K562 (cell line): ENCODE data around the gene ATP13A4. TPM values are rescaled to one million over a fixed set of nuclear protein-coding genes. Genes with fewer than 3 reads are reported as not detected.

Source experiments
- ATAC-seq: fragments of 200-7000 bp; cut with Tn5 transposase; 3 replicates; pipeline ENCODE4 v1.9.1; 2020; ENCODE audit warnings: moderate library complexity
- BruUV-seq: library from RNA; stranded (reverse); fragments of 400-500 nt; replicated peaks from 2 replicates; lab custom pipeline; 2021; lab: Mats Ljungman, UMichigan
- CTCF ChIA-PET: fragments of 300-600 bp; formaldehyde crosslinking; extraction: SDS; loops from one replicate; lab custom pipeline; 2021; ENCODE audit warnings: low intra/inter-chr PET ratio; lab: Yijun Ruan, JAX
- POLR2A ChIA-PET: fragments of 300-600, 350-650 bp; sonication (Branson Sonifier 250); formaldehyde crosslinking; extraction: SDS; loops from one replicate; lab custom pipeline; 2021; ENCODE audit warnings: antibody characterized with exemption, inconsistent platforms; lab: Yijun Ruan, JAX
- DNase-seq, 4 experiments: peaks; one replicate each; pipeline versions ENCODE4 v3.0.0 to v3.0.0-alpha.2; 2011 to 2018; ENCODE audit warnings: low spot score in 3 of 4, mixed read lengths in 3 of 4; ENCODE audit errors: extremely low read depth in 1 of 4
- FAIRE-seq: peaks from 2 replicates; lab custom pipeline; 2011; peaks lifted over from hg19 to GRCh38; lab: Jason Lieb, UNC
- H2AFZ ChIP-seq: 2 replicates; pipeline ENCODE4 v1.6.0; 2011; ENCODE audit warnings: low read depth, low read length, control low read depth, inconsistent platforms
- H3K27ac ChIP-seq: fragments of 200-600 bp; 3 replicates; pipeline ENCODE4 v1.8.0; 2011; ENCODE audit warnings: low read depth, mild to moderate bottlenecking, control low read depth, inconsistent platforms, low read length, moderate library complexity, mixed read lengths; ENCODE audit errors: extremely low read depth
- H3K27me3 ChIP-seq, 2 experiments: fragments of 300-600 bp in 1 of 2; 2 replicates in 1 of 2; 3 replicates in 1 of 2; pipeline versions ENCODE4 v1.6.0 to v1.8.0; 2011; ENCODE audit warnings: inconsistent platforms in 2 of 2, low read length in 2 of 2, mild to moderate bottlenecking in 1 of 2, mixed read lengths in 1 of 2, moderate library complexity in 1 of 2; ENCODE audit not compliant: control insufficient read depth in 2 of 2, insufficient read depth in 2 of 2
- H3K36me3 ChIP-seq: fragments of 300-600 bp; 3 replicates; pipeline ENCODE4 v1.8.0; 2011; ENCODE audit warnings: mild to moderate bottlenecking, low read length, inconsistent platforms; ENCODE audit not compliant: control insufficient read depth, insufficient read depth
- H3K4me1 ChIP-seq, 2 experiments: fragments of 200-600 bp in 1 of 2; replicated peaks in 1 of 2; 2 replicates in 1 of 2; 3 replicates in 1 of 2; pipeline versions ENCODE4 v1.5.1 to v1.8.0; 2011; ENCODE audit warnings: inconsistent platforms in 2 of 2, low read length in 2 of 2, mild to moderate bottlenecking in 1 of 2, mixed read lengths in 1 of 2, moderate library complexity in 1 of 2; ENCODE audit not compliant: control insufficient read depth in 2 of 2, insufficient read depth in 2 of 2
- H3K4me2 ChIP-seq: 2 replicates; pipeline ENCODE4 v1.6.1; 2011; ENCODE audit warnings: low read length, control low read depth, inconsistent platforms, mixed read lengths; ENCODE audit not compliant: insufficient read depth
- H3K4me3 ChIP-seq: fragments of 200-600 bp; sonication (generic), shearing (Covaris generic); 2 replicates; pipeline ENCODE4 v1.5.1; 2016; ENCODE audit warnings: control low read depth, inconsistent platforms
- H3K79me2 ChIP-seq: fragments of 200-600 bp; 3 replicates; pipeline ENCODE4 v1.8.0; 2011; ENCODE audit warnings: low read length, inconsistent platforms; ENCODE audit not compliant: control insufficient read depth, insufficient read depth
- H3K9ac ChIP-seq, 2 experiments: 2 replicates each; pipeline versions ENCODE4 v1.6.0 to v1.6.1; 2011; ENCODE audit warnings: low read depth in 2 of 2, low read length in 2 of 2, control low read depth in 1 of 2, inconsistent platforms in 1 of 2, mild to moderate bottlenecking in 1 of 2, mixed read lengths in 1 of 2; ENCODE audit not compliant: insufficient read depth in 1 of 2
- H3K9me1 ChIP-seq: one replicate; pipeline ENCODE4 v1.6.0; 2011; ENCODE audit warnings: inconsistent platforms, mild to moderate bottlenecking, low read length, moderate library complexity; ENCODE audit not compliant: control insufficient read depth, insufficient read depth
- H3K9me3 ChIP-seq: replicated peaks from 2 replicates; pipeline ENCODE4 v1.5.1; 2011; ENCODE audit warnings: low read depth, low read length, inconsistent platforms; ENCODE audit not compliant: control insufficient read depth, insufficient read depth
- H4K20me1 ChIP-seq: replicated peaks from 2 replicates; pipeline ENCODE4 v1.6.1; 2011; ENCODE audit warnings: low read length, inconsistent platforms, mixed read lengths; ENCODE audit not compliant: control insufficient read depth, insufficient read depth
- ATF2 ChIP-seq: sonication (generic); formaldehyde crosslinking; IDR thresholded peaks from 2 replicates; pipeline ENCODE4 v1.8.1; 2022; ENCODE audit warnings: missing genetic modification reagents
- KDM5B ChIP-seq: fragments of 200-600 bp; sonication (generic); IDR thresholded peaks from 2 replicates; pipeline ENCODE4 v1.6.1; 2012; ENCODE audit warnings: low read depth, mild to moderate bottlenecking, moderate library complexity, low read length, control low read depth, inconsistent platforms; ENCODE audit not compliant: insufficient replicate concordance
- SPI1 ChIP-seq: IDR thresholded peaks from 2 replicates; pipeline ENCODE4 v1.6.1; 2011; ENCODE audit warnings: low read depth, low read length, control low read depth, borderline replicate concordance
- SREBF1 ChIP-seq: fragments of 150-350 bp; IDR thresholded peaks from 2 replicates; pipeline ENCODE4 v1.6.1; 2014; ENCODE audit warnings: antibody characterized with exemption, low read depth, low read length, borderline replicate concordance
- STAT6 ChIP-seq: sonication (generic); formaldehyde crosslinking; IDR thresholded peaks from 2 replicates; pipeline ENCODE4 v1.8.1; 2023; ENCODE audit warnings: mild to moderate bottlenecking, missing genetic modification reagents
- U2AF2 ChIP-seq: fragments of 200-400 bp; formaldehyde crosslinking; optimal IDR thresholded peaks from 2 replicates; pipeline ENCODE3; 2017; ENCODE audit warnings: low read depth, mild to moderate bottlenecking, low read length
- ZBTB49 ChIP-seq: sonication (generic); formaldehyde crosslinking; IDR thresholded peaks from 2 replicates; pipeline ENCODE4 v1.8.0; 2022; ENCODE audit warnings: missing genetic modification reagents, mild to moderate bottlenecking, borderline replicate concordance
- ZNF277 ChIP-seq: fragments of 250-450 bp; sonication (Bioruptor Pico); IDR thresholded peaks from 2 replicates; pipeline ENCODE4 v1.8.0; 2022; ENCODE audit warnings: inconsistent platforms, mild to moderate bottlenecking, moderate library complexity, borderline replicate concordance
- WGBS: fragments of 100-300 bp; shearing (Covaris generic); methylation state at CpG from one replicate; pipeline ENCODE4 v1.1.6; 2016; ENCODE audit warnings: low coverage, mixed read lengths; ENCODE audit not compliant: insufficient coverage; ENCODE audit errors: missing lambda C conversion rate; 5-methylcytosine and 5-hydroxymethylcytosine counted together
- in situ Hi-C: fragments of 300-500 bp; cut with MboI; formaldehyde crosslinking; loops from 4 replicates; pipeline ENCODE4 v1.15.0; 2018; ENCODE audit warnings: inconsistent platforms, mixed read lengths
- intact Hi-C: fragments of 100-400 bp; cut with micrococcal nuclease; formaldehyde crosslinking; loops from 2 replicates; pipeline ENCODE4 v1.14.2; 2022
- polyA plus RNA-seq, 8 experiments: library from polyadenylated mRNA; depleted of rRNA in 4 of 8; stranded (reverse) in 5 of 8; unstranded in 3 of 8; fragments of >200 nt; fragmentation: Nextera tagmentation in 2 of 8; fragmentation: Illumina TruSeq in 1 of 8; extraction: Ambion mirVana in 2 of 8; extraction: Trizol in 1 of 8; gene quantifications; 2 replicates each; pipeline versions ENCODE4 v1.2.1 to v1.2.3, GENCODE V29; 2011 to 2014; ENCODE audit warnings: inconsistent platforms in 1 of 8, missing spikeins in 1 of 8
- total RNA-seq, 7 experiments: library from RNA; depleted of rRNA in 6 of 7; stranded (reverse); fragments of >200 nt in 6 of 7; fragmentation: Illumina TruSeq in 2 of 7; extraction: Trizol in 2 of 7; gene quantifications; 2 replicates each; pipeline versions ENCODE4 v1.2.1 to v1.2.3, GENCODE V29; 2011 to 2021; ENCODE audit warnings: low replicate concordance in 1 of 7

Gene ATP13A4
- total and polyA plus RNA-seq, 9 of the 15 experiments (the other 6 are each of a cell fraction or from before 2014, with no cell fraction given): 0.03 to 0.14 (median 0.07) TPM; not detected in 6

- TF ChIP-seq ZNF277 (CRISPR knock-in tag): no peak
- TF ChIP-seq, all 486 proteins: peak for 0
Observed at GRCh38 chr3:193388361-193388760, 166.3 kb downstream of the ATP13A4 start (continued).

- no TSS peak for BruUV-seq
- Histone ChIP-seq H3K36me3 (no peaks in the 10 kb centered on the region), H3K9me1 (no peaks in the 10 kb centered on the region), H4K20me1 (no peaks in the 10 kb centered on the region), H3K27me3 (peaks cover 4 to 9% of the 10 kb centered on the region in 2 experiments; a peak in 2 of 5 replicates), H3K4me3 (no peak overlapping the region), H3K79me2 (no peaks in the 10 kb centered on the region), H3K9ac (no peak overlapping the region), H3K27ac (no peak overlapping the region), H3K9me3 (no peaks in the 10 kb centered on the region), H3K4me1 (no peaks in the 10 kb centered on the region), H2AFZ (no peak overlapping the region), H3K4me2 (no peak overlapping the region)
- no peak for ATAC-seq
- WGBS: 0% methylated on average over 2 of the region's 2 CpGs
- FAIRE-seq: no peak
- intact Hi-C loops (no loop called here), in situ Hi-C loops (no loop called here)
- ChIA-PET CTCF (no interaction called here), POLR2A (no interaction called here)
- no peak for DNase-seq
- TF ChIP-seq SREBF1: no peak
- TF ChIP-seq STAT6 (CRISPR knock-in tag): no peak
- TF ChIP-seq KDM5B: no peak
- no peak for TF ChIP-seq U2AF2
- TF ChIP-seq ATF2: no peak
- no peak for TF ChIP-seq SPI1
- TF ChIP-seq ZBTB49 (CRISPR knock-in tag): no peak
Observed at GRCh38 chr3:193387596-193387995, 167.1 kb downstream of the ATP13A4 start.
